ENCODE results near the gene WSCD1. TPM values are rescaled to one million over a fixed set of nuclear protein-coding genes. Genes with fewer than 3 reads are reported as not detected.

The WSCD1 gene
- total and polyA plus RNA-seq, 9 donors = 0.53 to 4.4 (median 1.7) TPM

GRCh38 chr17:6135236-6135635, 65.1 kb downstream of the WSCD1 start:
- 61 to 69% (median 68%) methylated on average over 5 of the region's 5 CpGs for WGBS, 3 donors
- H3K4me1 ChIP-seq (ENCODE audit: insufficient read depth) = no peaks in the 10 kb centered on the region
- H3K27ac ChIP-seq = no peak overlapping the region
- H3K27me3 ChIP-seq = no peaks in the 10 kb centered on the region
- no peak for TF ChIP-seq EP300 (IDR thresholded peaks at IDR 0.05)
- TF ChIP-seq POLR2A (IDR thresholded peaks at IDR 0.05) = no peak
- TF ChIP-seq CTCF (IDR thresholded peaks at IDR 0.05) = no peak
- no peaks in the 10 kb centered on the region for H3K36me3 ChIP-seq
- H3K9me3 ChIP-seq = no peaks in the 10 kb centered on the region
- H3K4me3 ChIP-seq = no peak overlapping the region
- intact Hi-C loops (cut with DNase I) = no loop called here
- no peak for DNase-seq

- H3K27me3 ChIP-seq = no peaks in the 10 kb centered on the region
- H3K9me3 ChIP-seq = no peaks in the 10 kb centered on the region
- H3K4me1 ChIP-seq (ENCODE audit: insufficient read depth) = no peaks in the 10 kb centered on the region
- intact Hi-C loops (cut with DNase I) = no loop called here
- H3K27ac ChIP-seq = no peak overlapping the region
- TF ChIP-seq EP300 (IDR thresholded peaks at IDR 0.05) (no peak), POLR2A (IDR thresholded peaks at IDR 0.05) (no peak), CTCF (IDR thresholded peaks at IDR 0.05) (no peak)
- H3K4me3 ChIP-seq = no peak overlapping the region
- DNase-seq = no peak
- 75 to 78% (median 77%) methylated on average over 8 of the region's 8 CpGs for WGBS, 3 donors
- H3K36me3 ChIP-seq = no peaks in the 10 kb centered on the region
Observed at GRCh38 chr17:6135996-6136395, 65.8 kb downstream of the WSCD1 start.

GRCh38 chr17:6137716-6138502, 67.7 kb downstream of the WSCD1 start:
- no peak for DNase-seq
- WGBS, 3 donors = 66 to 72% (median 70%) methylated on average over 11 of the region's 11 CpGs
- no peak for TF ChIP-seq EP300 (IDR thresholded peaks at IDR 0.05)
- TF ChIP-seq POLR2A (IDR thresholded peaks at IDR 0.05) = no peak
- no peak for TF ChIP-seq CTCF (IDR thresholded peaks at IDR 0.05)
- H3K27ac ChIP-seq = no peak overlapping the region
- no peaks in the 10 kb centered on the region for H3K36me3 ChIP-seq
- H3K27me3 ChIP-seq = no peaks in the 10 kb centered on the region
- no peaks in the 10 kb centered on the region for H3K9me3 ChIP-seq
- no peak overlapping the region for H3K4me3 ChIP-seq
- H3K4me1 ChIP-seq (ENCODE audit: insufficient read depth) = no peaks in the 10 kb centered on the region
- intact Hi-C loops (cut with DNase I) = no loop called here

- Histone ChIP-seq H3K4me1 (ENCODE audit: insufficient read depth) (no peaks in the 10 kb centered on the region), H3K27me3 (no peaks in the 10 kb centered on the region), H3K9me3 (no peaks in the 10 kb centered on the region), H3K36me3 (no peaks in the 10 kb centered on the region), H3K4me3 (no peak overlapping the region), H3K27ac (no peak overlapping the region)
- 37 to 57% (median 42%) methylated on average over 3 of the region's 3 CpGs for WGBS, 3 donors
- TF ChIP-seq POLR2A (IDR thresholded peaks at IDR 0.05) (no peak), CTCF (IDR thresholded peaks at IDR 0.05) (no peak), EP300 (IDR thresholded peaks at IDR 0.05) (no peak)
- intact Hi-C loops (cut with DNase I) = no loop called here
- DNase-seq = no peak
Observed at GRCh38 chr17:6138761-6139446, 68.7 kb downstream of the WSCD1 start.

Data from ovary (tissue), 9 donors.